Stimulated activated naive CD8-positive, alpha-beta T cell treated with anti-CD3 and anti-CD28 coated beads, Interleukin-15, amount 100 ng/mL, for 72 hours (primary cell): ENCODE data around the gene FRAS1.

Experiments
- ATAC-seq: fragments of 150-1000 bp; cut with Tn5 transposase; 2 replicates; pipeline ENCODE4 v1.10.0; 2021; ENCODE audit warnings: mild to moderate bottlenecking, moderate library complexity
- DNase-seq, 2 donors: peaks; one replicate each; pipeline ENCODE4 v3.0.0; 2021 to 2022
- H3K27ac Mint-ChIP-seq, 2 donors: one replicate each; pipeline ENCODE4 v1.8.0; 2022; ENCODE audit warnings: mild to moderate bottlenecking in 2 of 2, mixed read lengths in 2 of 2, moderate library complexity in 2 of 2
- H3K27me3 Mint-ChIP-seq: one replicate; pipeline ENCODE4 v1.8.0; 2022; ENCODE audit warnings: mixed read lengths
- H3K4me1 Mint-ChIP-seq: one replicate; pipeline ENCODE4 v1.8.0; 2022; ENCODE audit warnings: mild to moderate bottlenecking, mixed read lengths
- H3K4me3 Mint-ChIP-seq, 2 donors: one replicate each; pipeline ENCODE4 v1.8.0; 2022; ENCODE audit warnings: mild to moderate bottlenecking in 2 of 2, mixed read lengths in 2 of 2, moderate library complexity in 1 of 2
- H3K9me3 Mint-ChIP-seq, 2 donors: one replicate each; pipeline ENCODE4 v1.8.0; 2022; ENCODE audit warnings: mixed read lengths in 2 of 2

Gene FRAS1

GRCh38 chr4:78567500-78568060, 510.5 kb downstream of the FRAS1 start:
- ATAC-seq (no peak), DNase-seq (no peak)
- H3K27me3 Mint-ChIP-seq = peaks cover 23% of the 10 kb centered on the region
- no peaks in the 10 kb centered on the region for H3K9me3 Mint-ChIP-seq
- no peak overlapping the region for H3K4me3 Mint-ChIP-seq
- no peak overlapping the region for H3K27ac Mint-ChIP-seq
- H3K4me1 Mint-ChIP-seq = no peaks in the 10 kb centered on the region

- Mint-ChIP-seq H3K4me1 (no peaks in the 10 kb centered on the region), H3K27me3 (peaks cover 32% of the 10 kb centered on the region), H3K4me3 (no peak overlapping the region), H3K9me3 (no peaks in the 10 kb centered on the region), H3K27ac (no peak overlapping the region)
- DNase-seq (no peak), ATAC-seq (no peak)
These were observed 511.6 kb downstream of the FRAS1 start for GRCh38 chr4:78568640-78569305.

GRCh38 chr4:78569306-78569821, 512.2 kb downstream of the FRAS1 start:
- no peak for ATAC-seq
- H3K27ac Mint-ChIP-seq = no peak overlapping the region

GRCh38 chr4:78570117-78570516, 513.0 kb downstream of the FRAS1 start:
- Mint-ChIP-seq H3K9me3 (no peaks in the 10 kb centered on the region), H3K4me3 (no peak overlapping the region), H3K27me3 (peaks cover 32% of the 10 kb centered on the region), H3K27ac (no peak overlapping the region), H3K4me1 (no peaks in the 10 kb centered on the region)
- ATAC-seq = no peak
- DNase-seq = no peak

More at GRCh38 chr4:78569306-78569821, 512.2 kb downstream of the FRAS1 start:
- no peaks in the 10 kb centered on the region for H3K9me3 Mint-ChIP-seq
- peaks cover 32% of the 10 kb centered on the region for H3K27me3 Mint-ChIP-seq
- no peak for DNase-seq
- no peaks in the 10 kb centered on the region for H3K4me1 Mint-ChIP-seq
- no peak overlapping the region for H3K4me3 Mint-ChIP-seq

GRCh38 chr4:78571804-78572203, 514.7 kb downstream of the FRAS1 start:
- Mint-ChIP-seq H3K27ac (no peak overlapping the region), H3K9me3 (peaks cover 0 to 7% of the 10 kb centered on the region in 2 donors), H3K27me3 (peaks cover 32% of the 10 kb centered on the region), H3K4me3 (no peak overlapping the region), H3K4me1 (no peaks in the 10 kb centered on the region)
- DNase-seq (no peak), ATAC-seq (no peak)

GRCh38 chr4:78578674-78579425, 521.7 kb downstream of the FRAS1 start:
- ATAC-seq = no peak
- no peak for DNase-seq
- no peaks in the 10 kb centered on the region for H3K4me1 Mint-ChIP-seq
- no peak overlapping the region for H3K4me3 Mint-ChIP-seq
- no peaks in the 10 kb centered on the region for H3K27me3 Mint-ChIP-seq
- no peak overlapping the region for H3K27ac Mint-ChIP-seq
- H3K9me3 Mint-ChIP-seq = peaks cover 0 to 7% of the 10 kb centered on the region in 2 donors

GRCh38 chr4:78581618-78582017, 524.5 kb downstream of the FRAS1 start:
- Mint-ChIP-seq H3K4me3 (no peak overlapping the region), H3K9me3 (no peaks in the 10 kb centered on the region), H3K27me3 (no peaks in the 10 kb centered on the region), H3K27ac (no peak overlapping the region), H3K4me1 (no peaks in the 10 kb centered on the region)
- DNase-seq (no peak), ATAC-seq (no peak)

GRCh38 chr4:78584863-78585547, 527.9 kb downstream of the FRAS1 start:
- ATAC-seq = no peak
- DNase-seq = no peak
- Mint-ChIP-seq H3K4me1 (no peaks in the 10 kb centered on the region), H3K27me3 (no peaks in the 10 kb centered on the region), H3K9me3 (no peaks in the 10 kb centered on the region), H3K27ac (no peak overlapping the region), H3K4me3 (no peak overlapping the region)

- H3K27ac Mint-ChIP-seq = no peak overlapping the region
These were observed 528.5 kb downstream of the FRAS1 start for GRCh38 chr4:78585633-78586032.

GRCh38 chr4:78588894-78589545, 531.9 kb downstream of the FRAS1 start:
- no peaks in the 10 kb centered on the region for H3K9me3 Mint-ChIP-seq
- no peak for ATAC-seq
- H3K27me3 Mint-ChIP-seq = no peaks in the 10 kb centered on the region
- no peak for DNase-seq
- no peak overlapping the region for H3K27ac Mint-ChIP-seq
- no peaks in the 10 kb centered on the region for H3K4me1 Mint-ChIP-seq
- no peak overlapping the region for H3K4me3 Mint-ChIP-seq

More at GRCh38 chr4:78585633-78586032, 528.5 kb downstream of the FRAS1 start:
- Mint-ChIP-seq H3K27me3 (no peaks in the 10 kb centered on the region), H3K4me1 (no peaks in the 10 kb centered on the region), H3K9me3 (no peaks in the 10 kb centered on the region), H3K4me3 (no peak overlapping the region)
- DNase-seq (no peak), ATAC-seq (no peak)

- DNase-seq (no peak), ATAC-seq (no peak)
- no peaks in the 10 kb centered on the region for H3K4me1 Mint-ChIP-seq
- no peak overlapping the region for H3K4me3 Mint-ChIP-seq
- H3K27me3 Mint-ChIP-seq = no peaks in the 10 kb centered on the region
- no peak overlapping the region for H3K27ac Mint-ChIP-seq
- H3K9me3 Mint-ChIP-seq = no peaks in the 10 kb centered on the region
These were observed 534.3 kb downstream of the FRAS1 start for GRCh38 chr4:78591404-78591803.

- no peak overlapping the region for H3K27ac Mint-ChIP-seq
- no peak for ATAC-seq
- no peaks in the 10 kb centered on the region for H3K4me1 Mint-ChIP-seq
- no peaks in the 10 kb centered on the region for H3K27me3 Mint-ChIP-seq
- H3K9me3 Mint-ChIP-seq = no peaks in the 10 kb centered on the region
- H3K4me3 Mint-ChIP-seq = no peak overlapping the region
- DNase-seq = no peak
These were observed 535.1 kb downstream of the FRAS1 start for GRCh38 chr4:78592088-78592783.
